ENCODE measurements around the gene MAGOHB. TPM values are rescaled to one million over a fixed set of nuclear protein-coding genes. Genes with fewer than 3 reads are reported as not detected.
"Not testable (repeated sequence)": the region's sequence is repeated elsewhere in the genome, so short reads cannot be mapped to it uniquely, and the experiment has no call there.

The MAGOHB gene
- total RNA-seq, 1 donor from 2014 or later: 19.7 TPM

GRCh38 chr12:10612984-10613348 is 443 bp downstream of the MAGOHB start:
- ATAC-seq (peak in 1 of 2 donors; percentile 2), DNase-seq (no peak)
- Histone ChIP-seq H3K4me1 (peaks cover 11% of the 10 kb centered on the region), H3K36me3 (peaks cover 22% of the 10 kb centered on the region), H3K4me3 (peak overlapping the region; percentile 76), H3K27me3 (ENCODE audit: low read depth) (no peaks in the 10 kb centered on the region), H3K27ac (peak overlapping the region; percentile 89), H3K9me3 (no peaks in the 10 kb centered on the region)
- TF ChIP-seq, protein P1, sequence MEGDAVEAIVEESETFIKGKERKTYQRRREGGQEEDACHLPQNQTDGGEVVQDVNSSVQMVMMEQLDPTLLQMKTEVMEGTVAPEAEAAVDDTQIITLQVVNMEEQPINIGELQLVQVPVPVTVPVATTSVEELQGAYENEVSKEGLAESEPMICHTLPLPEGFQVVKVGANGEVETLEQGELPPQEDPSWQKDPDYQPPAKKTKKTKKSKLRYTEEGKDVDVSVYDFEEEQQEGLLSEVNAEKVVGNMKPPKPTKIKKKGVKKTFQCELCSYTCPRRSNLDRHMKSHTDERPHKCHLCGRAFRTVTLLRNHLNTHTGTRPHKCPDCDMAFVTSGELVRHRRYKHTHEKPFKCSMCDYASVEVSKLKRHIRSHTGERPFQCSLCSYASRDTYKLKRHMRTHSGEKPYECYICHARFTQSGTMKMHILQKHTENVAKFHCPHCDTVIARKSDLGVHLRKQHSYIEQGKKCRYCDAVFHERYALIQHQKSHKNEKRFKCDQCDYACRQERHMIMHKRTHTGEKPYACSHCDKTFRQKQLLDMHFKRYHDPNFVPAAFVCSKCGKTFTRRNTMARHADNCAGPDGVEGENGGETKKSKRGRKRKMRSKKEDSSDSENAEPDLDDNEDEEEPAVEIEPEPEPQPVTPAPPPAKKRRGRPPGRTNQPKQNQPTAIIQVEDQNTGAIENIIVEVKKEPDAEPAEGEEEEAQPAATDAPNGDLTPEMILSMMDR (IDR thresholded peaks at IDR 0.05): no peak
- intact Hi-C loops (cut with DNase I): no loop called here

- H3K27ac ChIP-seq: no peak overlapping the region
- no peaks in the 10 kb centered on the region for H3K9me3 ChIP-seq
- H3K36me3 ChIP-seq: peaks cover 30% of the 10 kb centered on the region
- intact Hi-C loops (cut with DNase I): no loop called here
- ATAC-seq (no peak), DNase-seq (no peak)
- TF ChIP-seq, protein P1 (IDR thresholded peaks at IDR 0.05): no peak
- H3K4me3 ChIP-seq: peak overlapping the region; percentile 76
- H3K27me3 ChIP-seq (ENCODE audit: low read depth): no peaks in the 10 kb centered on the region
- peaks cover 11% of the 10 kb centered on the region for H3K4me1 ChIP-seq
Observed at GRCh38 chr12:10612110-10612509, 1.3 kb downstream of the MAGOHB start.

- Histone ChIP-seq H3K36me3 (peaks cover 39% of the 10 kb centered on the region), H3K4me1 (peaks cover 11% of the 10 kb centered on the region)
- H3K27me3 ChIP-seq (ENCODE audit: low read depth); H3K9me3 ChIP-seq; ATAC-seq; H3K4me3 ChIP-seq; DNase-seq; intact Hi-C loops (cut with DNase I); H3K27ac ChIP-seq: not testable (repeated sequence)
Observed at GRCh38 chr12:10611258-10611657, 2.2 kb downstream of the MAGOHB start.

- ATAC-seq: no peak
- no peaks in the 10 kb centered on the region for H3K27me3 ChIP-seq (ENCODE audit: low read depth)
- no peaks in the 10 kb centered on the region for H3K9me3 ChIP-seq
- H3K36me3 ChIP-seq: peaks cover 47% of the 10 kb centered on the region
- H3K4me1 ChIP-seq: peaks cover 11% of the 10 kb centered on the region
- TF ChIP-seq, protein P1 (IDR thresholded peaks at IDR 0.05): no peak
- DNase-seq: no peak
- no peak overlapping the region for H3K27ac ChIP-seq
- intact Hi-C loops (cut with DNase I): no loop called here
- H3K4me3 ChIP-seq: no peak overlapping the region
Observed at GRCh38 chr12:10610188-10610587, 3.2 kb downstream of the MAGOHB start.

GRCh38 chr12:10607885-10608458 is 5.4 kb downstream of the MAGOHB start:
- TF ChIP-seq, protein P1 (IDR thresholded peaks at IDR 0.05): no peak
- DNase-seq (no peak), ATAC-seq (no peak)
- no peaks in the 10 kb centered on the region for H3K9me3 ChIP-seq
- H3K4me1 ChIP-seq: peaks cover 11% of the 10 kb centered on the region
- intact Hi-C loops (cut with DNase I): no loop called here
- no peak overlapping the region for H3K4me3 ChIP-seq
- H3K27ac ChIP-seq: no peak overlapping the region
- no peaks in the 10 kb centered on the region for H3K27me3 ChIP-seq (ENCODE audit: low read depth)
- H3K36me3 ChIP-seq: peaks cover 47% of the 10 kb centered on the region

DNA sequence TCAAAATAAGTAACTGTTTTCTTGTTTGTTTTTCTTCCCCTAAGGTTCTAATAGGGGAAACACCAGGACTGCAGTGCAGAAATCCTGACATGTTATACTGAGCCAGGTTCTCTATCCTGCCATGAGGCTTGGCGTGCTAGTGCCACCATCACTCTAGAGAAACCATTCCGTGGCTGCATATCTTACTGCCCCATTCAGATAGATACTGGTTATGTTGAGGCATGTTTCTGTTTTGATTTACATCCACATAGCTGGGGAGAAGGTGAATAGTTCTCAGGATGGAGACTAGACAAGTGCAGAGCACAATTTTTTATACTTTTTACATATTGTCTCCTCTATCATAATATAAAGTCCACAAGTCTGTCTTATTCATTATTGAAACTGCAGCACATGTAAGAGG is 11.5 kb downstream of the MAGOHB start:
- ATAC-seq: no peak
- peaks cover 22% of the 10 kb centered on the region for H3K36me3 ChIP-seq

More for the DNA sequence above, 11.5 kb downstream of the MAGOHB start:
- Histone ChIP-seq H3K4me3 (no peak overlapping the region), H3K9me3 (no peaks in the 10 kb centered on the region), H3K27me3 (ENCODE audit: low read depth) (no peaks in the 10 kb centered on the region), H3K27ac (no peak overlapping the region), H3K4me1 (no peaks in the 10 kb centered on the region)
- no peak for DNase-seq
- TF ChIP-seq, protein P1 (IDR thresholded peaks at IDR 0.05): no peak
- intact Hi-C loops (cut with DNase I): no loop called here
